ENCODE measurements around the gene NUP188.

GRCh38 chr9:129001504-129002325, 54.2 kb downstream of the NUP188 start:
- TF ChIP-seq ZNF274 (IDR thresholded peaks at IDR 0.05; ENCODE audit: low read depth, low read length) (no peak), SUZ12 (IDR thresholded peaks at IDR 0.05; ENCODE audit: extremely low read depth, insufficient read depth, insufficient read length) (no peak), YY1 (IDR thresholded peaks at IDR 0.05; ENCODE audit: insufficient read depth, insufficient read length) (no peak)

Measured in NT2/D1 (cell line).